H9 (cell line): ENCODE data around the gene RASSF7. TPM values are rescaled to one million over a fixed set of nuclear protein-coding genes. Genes with fewer than 3 reads are reported as not detected.
A peak's percentile ranks its signal among the peaks of the same experiment; 100 is the strongest.

Source experiments
- DNase-seq: peaks from one replicate; pipeline ENCODE4 v3.0.0-alpha.2; 2017
- H2AFZ ChIP-seq: one replicate; pipeline ENCODE4 v1.6.1; 2013; ENCODE audit warnings: mild to moderate bottlenecking, low read length, control low read depth, moderate library complexity
- H2AK5ac ChIP-seq: 2 replicates; pipeline ENCODE4 v1.6.1; 2013; ENCODE audit warnings: low read length, control low read depth, mixed read lengths; ENCODE audit not compliant: insufficient read length
- H2BK120ac ChIP-seq: one replicate; pipeline ENCODE4 v1.6.1; 2013; ENCODE audit warnings: low read depth, mild to moderate bottlenecking, low read length, control low read depth, inconsistent platforms; ENCODE audit not compliant: poor library complexity, severe bottlenecking
- H2BK12ac ChIP-seq: 2 replicates; pipeline ENCODE4 v1.6.1; 2013; ENCODE audit warnings: low read length, control low read depth, mixed read lengths, low read depth; ENCODE audit not compliant: insufficient read length
- H2BK15ac ChIP-seq: 2 replicates; pipeline ENCODE4 v1.6.1; 2013; ENCODE audit warnings: low read depth, low read length, control low read depth
- H2BK20ac ChIP-seq: one replicate; pipeline ENCODE4 v1.6.1; 2013; ENCODE audit warnings: low read depth, mild to moderate bottlenecking, low read length, control low read depth, inconsistent platforms; ENCODE audit not compliant: poor library complexity, severe bottlenecking
- H2BK5ac ChIP-seq: 2 replicates; pipeline ENCODE4 v1.6.1; 2013; ENCODE audit warnings: low read length, control low read depth, mixed read lengths; ENCODE audit not compliant: insufficient read length
- H3K14ac ChIP-seq: 2 replicates; pipeline ENCODE4 v1.6.1; 2013; ENCODE audit warnings: low read length, control low read depth; ENCODE audit not compliant: insufficient read depth
- H3K18ac ChIP-seq: 2 replicates; pipeline ENCODE4 v1.6.1; 2013; ENCODE audit warnings: low read depth, mild to moderate bottlenecking, mixed read lengths, low read length, control low read depth; ENCODE audit not compliant: insufficient read length
- H3K23ac ChIP-seq: 2 replicates; pipeline ENCODE4 v1.6.1; 2013; ENCODE audit warnings: low read length, control low read depth, mixed read lengths, low read depth; ENCODE audit not compliant: insufficient read length
- H3K23me2 ChIP-seq: 2 replicates; pipeline ENCODE4 v1.6.1; 2013; ENCODE audit warnings: low read depth, mild to moderate bottlenecking, mixed read lengths, low read length, control low read depth; ENCODE audit not compliant: insufficient read length, poor library complexity, severe bottlenecking
- H3K27ac ChIP-seq: 2 replicates; pipeline ENCODE4 v1.5.1; 2013; ENCODE audit warnings: low read length, control low read depth, mixed read lengths, low read depth; ENCODE audit not compliant: insufficient read length
- H3K27me3 ChIP-seq: 2 replicates; pipeline ENCODE4 v1.6.1; 2013; ENCODE audit warnings: low read length, control low read depth, inconsistent platforms; ENCODE audit not compliant: insufficient read depth
- H3K4ac ChIP-seq: 2 replicates; pipeline ENCODE4 v1.6.1; 2013; ENCODE audit warnings: low read depth, mild to moderate bottlenecking, control low read depth, inconsistent platforms, low read length, moderate library complexity
- H3K4me1 ChIP-seq: 2 replicates; pipeline ENCODE4 v1.6.1; 2013; ENCODE audit warnings: low read length, control low read depth, inconsistent platforms; ENCODE audit not compliant: insufficient read depth
- H3K4me2 ChIP-seq: 2 replicates; pipeline ENCODE4 v1.6.1; 2013; ENCODE audit warnings: low read length, control low read depth, mixed read lengths; ENCODE audit not compliant: insufficient read length, insufficient read depth
- H3K56ac ChIP-seq: 2 replicates; pipeline ENCODE4 v1.6.1; 2013; ENCODE audit warnings: low read depth, mild to moderate bottlenecking, mixed read lengths, low read length, control low read depth; ENCODE audit not compliant: insufficient read length
- H3K79me1 ChIP-seq: 2 replicates; pipeline ENCODE4 v1.6.1; 2013; ENCODE audit warnings: low read depth, mild to moderate bottlenecking, moderate library complexity, low read length, control low read depth, inconsistent platforms; ENCODE audit not compliant: insufficient read depth, poor library complexity, severe bottlenecking
- H3K79me2 ChIP-seq: 2 replicates; pipeline ENCODE4 v1.6.1; 2013; ENCODE audit warnings: low read length, control low read depth, inconsistent platforms; ENCODE audit not compliant: insufficient read depth
- H3K9ac ChIP-seq: 2 replicates; pipeline ENCODE4 v1.6.1; 2013; ENCODE audit warnings: low read length, control low read depth, mixed read lengths; ENCODE audit not compliant: insufficient read length; ENCODE audit errors: extremely low read depth
- H3K9me3 ChIP-seq: one replicate; pipeline ENCODE4 v1.6.1; 2013; ENCODE audit warnings: low read depth, low read length, inconsistent platforms; ENCODE audit not compliant: control insufficient read depth
- H3T11ph ChIP-seq: one replicate; pipeline ENCODE4 v1.6.1; 2013; ENCODE audit warnings: mild to moderate bottlenecking, low read length, control low read depth, inconsistent platforms
- H4K20me1 ChIP-seq: one replicate; pipeline ENCODE4 v1.6.1; 2013; ENCODE audit not compliant: control insufficient read depth, insufficient read length, insufficient read depth
- H4K5ac ChIP-seq: 2 replicates; pipeline ENCODE4 v1.6.1; 2013; ENCODE audit warnings: low read depth, mild to moderate bottlenecking, mixed read lengths, low read length, control low read depth; ENCODE audit not compliant: insufficient read length
- H4K8ac ChIP-seq: replicated peaks from 2 replicates; pipeline ENCODE4 v1.6.1; 2013; ENCODE audit warnings: low read length, control low read depth, mixed read lengths, low read depth; ENCODE audit not compliant: insufficient read length
- H4K91ac ChIP-seq: 2 replicates; pipeline ENCODE4 v1.6.1; 2013; ENCODE audit warnings: low read depth, mild to moderate bottlenecking, moderate library complexity, mixed read lengths, low read length, control low read depth; ENCODE audit not compliant: insufficient read length
- H3K27ac Mint-ChIP-seq, 3 experiments: 2 replicates in 2 of 3; 3 replicates in 1 of 3; pipeline ENCODE4 v1.8.0; 2020 to 2021; ENCODE audit warnings: mixed read lengths in 3 of 3, mild to moderate bottlenecking in 1 of 3, moderate library complexity in 1 of 3
- H3K27me3 Mint-ChIP-seq: 2 replicates; pipeline ENCODE4 v1.8.0; 2021; ENCODE audit warnings: low read depth, mild to moderate bottlenecking, moderate library complexity, mixed read lengths
- H3K36me3 Mint-ChIP-seq, 3 experiments: 2 replicates in 2 of 3; 3 replicates in 1 of 3; pipeline ENCODE4 v1.8.0; 2020 to 2021; ENCODE audit warnings: low read depth in 3 of 3, mixed read lengths in 3 of 3; ENCODE audit not compliant: insufficient read depth in 1 of 3
- H3K4me1 Mint-ChIP-seq, 2 experiments: 2 replicates each; pipeline ENCODE4 v1.8.0; 2020; ENCODE audit warnings: mixed read lengths in 2 of 2
- H3K4me3 Mint-ChIP-seq, 2 experiments: 2 replicates in 1 of 2; 3 replicates in 1 of 2; pipeline ENCODE4 v1.8.0; 2020 to 2021; ENCODE audit warnings: mild to moderate bottlenecking in 2 of 2, mixed read lengths in 2 of 2, moderate library complexity in 1 of 2
- H3K9me3 Mint-ChIP-seq, 2 experiments: 2 replicates in 1 of 2; 3 replicates in 1 of 2; pipeline ENCODE4 v1.8.0; 2020; ENCODE audit warnings: mild to moderate bottlenecking in 2 of 2, mixed read lengths in 2 of 2, moderate library complexity in 1 of 2
- WGBS: extraction: QIAGEN DNeasy Blood & Tissue Kit; methylation state at CpG from one replicate; pipeline ENCODE4 v1.1.7; 2013; ENCODE audit warnings: missing lambda C conversion rate, low lambda C conversion rate, mixed read lengths; ENCODE audit not compliant: insufficient read length; ENCODE audit errors: extremely low coverage; 5-methylcytosine and 5-hydroxymethylcytosine counted together
- total RNA-seq: library from RNA; stranded (reverse); gene quantifications from 2 replicates; pipeline ENCODE4 v1.2.1, GENCODE V29; 2021
- TF ChIP-seq, protein P1 (sequence below): fragments of 200-600 bp; sonication (generic); conservative IDR thresholded peaks from 3 replicates; pipeline ENCODE4 v1.8.0; 2021; ENCODE audit warnings: antibody characterized with exemption, mild to moderate bottlenecking

The RASSF7 gene
- total RNA-seq, 1 experiment from 2014 or later, result 26.3 TPM

DNA sequence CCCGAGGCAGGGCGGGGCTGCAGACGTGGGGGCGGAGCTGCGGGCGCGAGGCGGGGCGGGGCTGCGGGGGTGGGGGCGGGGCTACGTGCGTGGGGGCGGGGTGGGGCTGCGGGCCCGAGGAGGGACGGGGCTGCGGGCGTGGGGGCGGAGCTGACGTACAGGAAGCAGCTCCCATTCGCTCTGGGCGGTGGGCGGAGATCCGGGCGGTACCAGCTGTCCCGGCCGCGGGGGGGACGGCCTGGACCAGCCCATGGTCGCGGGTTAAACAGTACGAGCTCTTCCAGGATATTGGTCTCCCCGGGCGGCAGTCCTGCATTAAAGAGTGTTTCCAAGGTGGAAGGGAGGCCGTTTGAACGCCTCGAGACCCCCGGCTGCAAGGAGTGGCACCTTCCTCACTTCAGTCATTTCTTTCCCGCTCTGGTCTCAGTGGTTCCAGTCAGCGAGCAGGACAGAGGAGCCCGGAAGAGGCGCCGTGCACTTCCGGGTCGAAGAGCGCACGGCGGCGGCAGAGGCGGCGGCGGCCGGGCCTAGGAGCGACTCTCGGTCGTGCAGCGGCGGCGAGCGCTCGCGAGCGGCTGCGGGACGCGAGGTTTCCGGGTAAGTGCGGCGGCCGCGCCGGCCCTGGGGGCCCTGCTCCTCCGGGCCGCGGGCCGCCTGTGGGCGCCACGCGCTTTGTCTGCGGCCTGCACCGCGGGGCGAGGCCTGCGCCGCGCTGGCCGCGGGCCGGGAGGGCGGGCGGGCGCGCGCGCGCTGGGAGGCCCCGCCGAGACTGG lies 15.4 kb downstream of the RASSF7 start, which contains the start of gene PHRF1:
TSS of gene PHRF1 (plus strand) at position 475 of the 773 bp plus-strand sequence. CDS start 5,043 bp downstream, outside the sequence.
- DNase-seq, result peak; percentile 94
- no peak within 1 kb of the TSS for H2AFZ ChIP-seq
- H4K20me1 ChIP-seq, result no peaks in the 10 kb centered on the region
- H3K23ac ChIP-seq, result peak within 1 kb of the TSS; percentile 19
- TF ChIP-seq, protein P1, sequence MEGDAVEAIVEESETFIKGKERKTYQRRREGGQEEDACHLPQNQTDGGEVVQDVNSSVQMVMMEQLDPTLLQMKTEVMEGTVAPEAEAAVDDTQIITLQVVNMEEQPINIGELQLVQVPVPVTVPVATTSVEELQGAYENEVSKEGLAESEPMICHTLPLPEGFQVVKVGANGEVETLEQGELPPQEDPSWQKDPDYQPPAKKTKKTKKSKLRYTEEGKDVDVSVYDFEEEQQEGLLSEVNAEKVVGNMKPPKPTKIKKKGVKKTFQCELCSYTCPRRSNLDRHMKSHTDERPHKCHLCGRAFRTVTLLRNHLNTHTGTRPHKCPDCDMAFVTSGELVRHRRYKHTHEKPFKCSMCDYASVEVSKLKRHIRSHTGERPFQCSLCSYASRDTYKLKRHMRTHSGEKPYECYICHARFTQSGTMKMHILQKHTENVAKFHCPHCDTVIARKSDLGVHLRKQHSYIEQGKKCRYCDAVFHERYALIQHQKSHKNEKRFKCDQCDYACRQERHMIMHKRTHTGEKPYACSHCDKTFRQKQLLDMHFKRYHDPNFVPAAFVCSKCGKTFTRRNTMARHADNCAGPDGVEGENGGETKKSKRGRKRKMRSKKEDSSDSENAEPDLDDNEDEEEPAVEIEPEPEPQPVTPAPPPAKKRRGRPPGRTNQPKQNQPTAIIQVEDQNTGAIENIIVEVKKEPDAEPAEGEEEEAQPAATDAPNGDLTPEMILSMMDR, result no peak
- H4K5ac ChIP-seq, result no peak within 1 kb of the TSS
- peaks cover 40% of the 10 kb centered on the region; the same call in 1 of the 2 replicates for H3K79me2 ChIP-seq
- peak within 1 kb of the TSS; percentile 100 for H3K18ac ChIP-seq
- no peak within 1 kb of the TSS for H4K8ac ChIP-seq
- H2BK5ac ChIP-seq, result no peak within 1 kb of the TSS
- Mint-ChIP-seq H3K27me3 (peaks cover 14% of the 10 kb centered on the region), H3K4me3 (peak within 1 kb of the TSS; percentile 90 to 95), H3K4me1 (peaks cover 28 to 33% of the 10 kb centered on the region in 2 experiments), H3K9me3 (no peaks in the 10 kb centered on the region), H3K36me3 (peaks cover 3 to 11% (median 5%) of the 10 kb centered on the region in 3 experiments; a peak in 6 of 7 replicates), H3K27ac (peak within 1 kb of the TSS; percentile 100)
- peak within 1 kb of the TSS; percentile 93 for H3K9ac ChIP-seq
- H2AK5ac ChIP-seq, result no peak within 1 kb of the TSS
- H3K4me1 ChIP-seq, result no peaks in the 10 kb centered on the region
- H2BK120ac ChIP-seq, result peak within 1 kb of the TSS; percentile 95
- no peak within 1 kb of the TSS; the same call in 1 of the 2 replicates for H3K4ac ChIP-seq
- H3K56ac ChIP-seq, result no peak within 1 kb of the TSS
- H3K79me1 ChIP-seq, result peaks cover 10% of the 10 kb centered on the region
- H4K91ac ChIP-seq, result no peak within 1 kb of the TSS
- WGBS, result no CpG with 5 or more reads among the region's 99 CpGs
- peak within 1 kb of the TSS; percentile 100 for H3K14ac ChIP-seq
- no peak within 1 kb of the TSS for H2BK20ac ChIP-seq
- H2BK15ac ChIP-seq, result no peak within 1 kb of the TSS
- peaks cover 16% of the 10 kb centered on the region for H3K23me2 ChIP-seq
- H3K4me2 ChIP-seq, result peak within 1 kb of the TSS; percentile 94
- no peak within 1 kb of the TSS for H2BK12ac ChIP-seq
- H3T11ph ChIP-seq, result no peak within 1 kb of the TSS
- H3K9me3 ChIP-seq, result no peaks in the 10 kb centered on the region
- peak within 1 kb of the TSS; percentile 12 for H3K27ac ChIP-seq
- no peaks in the 10 kb centered on the region; the same call in 1 of the 2 replicates for H3K27me3 ChIP-seq
